Psoas muscle (tissue), 8 donors: ENCODE results near the gene PLXDC2. TPM values are rescaled to one million over a fixed set of nuclear protein-coding genes. Genes with fewer than 3 reads are reported as not detected.

Experiments
- ATAC-seq, 4 donors: fragments of 200-7000 bp; cut with Tn5 transposase; one replicate each; pipeline ENCODE4 v1.9.1; 2020; ENCODE audit warnings: moderate library complexity in 3 of 4, mild to moderate bottlenecking in 2 of 4
- DNase-seq, 2 donors: peaks; one replicate each; pipeline ENCODE4 v3.0.0-alpha.2; 2020
- H3K27ac ChIP-seq: fragments of 200-600 bp; one replicate; pipeline ENCODE4 v1.8.0; 2022
- H3K27me3 ChIP-seq, 3 donors: fragments of 200-600 bp in 1 of 3; one replicate each; pipeline versions ENCODE4 v1.6.1 to v1.8.0; 2013 to 2022; ENCODE audit warnings: low read length in 2 of 3, mild to moderate bottlenecking in 2 of 3, moderate library complexity in 1 of 3; ENCODE audit not compliant: insufficient read depth in 3 of 3
- H3K36me3 ChIP-seq, 2 donors: fragments of 200-600 bp in 1 of 2; one replicate each; pipeline versions ENCODE4 v1.6.1 to v1.8.0; 2013 to 2022; ENCODE audit warnings: low read depth in 1 of 2, mild to moderate bottlenecking in 1 of 2, moderate library complexity in 1 of 2; ENCODE audit not compliant: insufficient read depth in 1 of 2
- H3K4me1 ChIP-seq: fragments of 200-600 bp; one replicate; pipeline ENCODE4 v1.8.0; 2022
- H3K4me3 ChIP-seq: fragments of 200-600 bp; one replicate; pipeline ENCODE4 v1.8.0; 2022; ENCODE audit warnings: mild to moderate bottlenecking
- H3K9me3 ChIP-seq: fragments of 200-600 bp; one replicate; pipeline ENCODE4 v1.8.0; 2022
- CTCF ChIP-seq: fragments of 200-600 bp; IDR thresholded peaks from one replicate; pipeline ENCODE4 v1.8.0; 2022; ENCODE audit warnings: antibody characterized with exemption
- WGBS, 3 donors: extraction: QIAGEN DNeasy Blood & Tissue Kit; methylation state at CpG; one replicate each; pipeline versions ENCODE4 v1.1.6 to v1.1.7; 2013; 5-methylcytosine and 5-hydroxymethylcytosine counted together
- intact Hi-C, 2 donors: fragments of 100-400 bp; cut with DNase I; formaldehyde crosslinking; loops; one replicate each; pipeline versions ENCODE4 v1.11.0 to v1.14.2; 2022
- polyA plus RNA-seq, 3 donors: library from polyadenylated mRNA; stranded (reverse); fragments of 200-250 nt; gene quantifications; one replicate each; pipeline ENCODE4 v1.2.3, GENCODE V29; 2013
- total RNA-seq, 4 donors: library from RNA; stranded (reverse); fragmentation: NEBNext Ultra II Directional in 2 of 4; extraction: Animal tissue kit (Norgen Biotek cat#: 25700) in 2 of 4; gene quantifications; one replicate each; pipeline versions ENCODE4 v1.2.1 to v1.2.4, GENCODE V29; 2021 to 2023
- donor health status: healthy with polysubstance abuse.
- donor health status: DM: no; HTN: no; CAD: no; lungs with moderate emphysema.
- donor health status: Bipolar disorder and iron deficiency.
- donor health status: healthy.
- donor health status: DM: yes; HTN: yes; CAD: no.
- donor health status: DM: no; HTN: no; CAD: no.
- donor health status: DM: no; HTN: no; CAD: no.
- donor health status: DM: yes; HTN: yes; CAD: no.

PLXDC2 gene
- total and polyA plus RNA-seq, 7 donors = 2.3 to 21.4 (median 9.2) TPM

DNA sequence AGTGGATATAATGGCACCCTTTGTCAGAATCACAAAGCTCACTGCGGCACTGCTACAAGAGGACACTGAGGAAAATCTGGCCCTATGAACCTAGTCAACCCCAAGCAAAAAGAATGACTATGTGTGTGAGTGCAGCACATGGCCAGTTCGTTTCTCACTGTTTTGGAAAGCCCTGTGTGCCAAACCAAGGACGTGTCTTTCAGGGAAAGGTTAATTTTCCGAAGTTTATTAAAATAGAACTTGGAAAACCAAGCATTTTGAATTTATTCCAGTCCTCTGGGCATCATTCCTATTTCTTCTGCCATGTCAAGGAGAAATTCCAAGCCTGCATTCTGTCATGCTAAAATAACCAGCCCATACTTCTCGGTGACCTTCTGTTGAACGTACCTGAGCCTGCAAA lies 471.8 kb downstream of the PLXDC2 start:
- ATAC-seq = no peak
- Histone ChIP-seq H3K27ac (no peak overlapping the region), H3K4me3 (no peak overlapping the region), H3K36me3 (peaks cover 0 to 4% of the 10 kb centered on the region in 2 donors), H3K4me1 (no peaks in the 10 kb centered on the region), H3K27me3 (no peaks in the 10 kb centered on the region), H3K9me3 (no peaks in the 10 kb centered on the region)
- intact Hi-C loops = no loop called here
- DNase-seq = no peak
- WGBS, 3 donors = 19 to 34% (median 28%) methylated on average over 6 of the region's 6 CpGs
- TF ChIP-seq CTCF = no peak

DNA sequence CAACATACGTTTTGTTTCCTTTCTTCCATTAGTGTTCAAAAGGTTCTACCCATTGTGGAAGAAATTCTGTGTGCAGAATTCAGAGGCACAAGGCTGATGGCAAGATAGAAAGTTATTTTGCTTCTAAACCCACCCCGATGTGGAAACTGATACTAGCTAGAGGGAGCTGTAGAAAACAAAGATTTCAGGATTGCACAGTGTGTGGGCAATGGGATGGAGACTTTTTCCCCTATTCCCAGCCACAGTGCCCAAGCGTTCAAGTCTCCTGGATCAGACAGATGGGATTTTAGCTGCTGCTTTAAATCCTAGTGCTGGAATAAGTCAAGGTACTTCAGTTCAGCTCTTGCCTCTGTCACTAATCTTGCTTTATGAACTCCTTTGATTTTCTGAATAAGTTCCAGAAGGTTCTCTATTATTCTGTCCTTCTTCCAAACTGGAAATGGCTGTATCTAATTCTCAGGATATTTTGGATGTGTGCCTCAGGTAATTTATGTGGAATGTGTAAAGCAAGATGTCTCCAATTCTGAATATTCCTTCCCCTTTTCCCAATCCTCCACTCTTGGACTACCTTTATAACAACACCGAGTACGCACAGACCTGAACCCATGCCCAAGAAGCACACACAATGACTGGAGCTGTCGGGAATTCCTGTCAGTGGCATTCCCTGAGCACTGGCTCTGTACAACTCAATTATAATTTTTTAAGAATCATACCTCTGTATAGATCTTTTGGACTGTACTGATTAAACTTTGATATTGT lies 473.0 kb downstream of the PLXDC2 start:
- H3K27me3 ChIP-seq = no peaks in the 10 kb centered on the region
- intact Hi-C loops = no loop called here

GRCh38 chr10:20298417-20298816 lies 482.2 kb downstream of the PLXDC2 start:
- Histone ChIP-seq H3K27me3 (no peaks in the 10 kb centered on the region), H3K27ac (no peak overlapping the region), H3K4me3 (no peak overlapping the region), H3K36me3 (no peaks in the 10 kb centered on the region), H3K9me3 (no peaks in the 10 kb centered on the region), H3K4me1 (no peaks in the 10 kb centered on the region)
- intact Hi-C loops = no loop called here
- no peak for ATAC-seq
- no peak for DNase-seq
- 49 to 100% (median 98%) methylated on average over 2 of the region's 2 CpGs for WGBS, 3 donors
- no peak for TF ChIP-seq CTCF

More for the DNA sequence above, 473.0 kb downstream of the PLXDC2 start:
- ATAC-seq = no peak
- Histone ChIP-seq H3K9me3 (no peaks in the 10 kb centered on the region), H3K4me3 (no peak overlapping the region), H3K4me1 (no peaks in the 10 kb centered on the region), H3K27ac (no peak overlapping the region), H3K36me3 (peaks cover 0 to 4% of the 10 kb centered on the region in 2 donors)
- WGBS, 3 donors = 34 to 44% (median 40%) methylated on average over 6 of the region's 6 CpGs
- no peak for TF ChIP-seq CTCF
- no peak for DNase-seq

DNA sequence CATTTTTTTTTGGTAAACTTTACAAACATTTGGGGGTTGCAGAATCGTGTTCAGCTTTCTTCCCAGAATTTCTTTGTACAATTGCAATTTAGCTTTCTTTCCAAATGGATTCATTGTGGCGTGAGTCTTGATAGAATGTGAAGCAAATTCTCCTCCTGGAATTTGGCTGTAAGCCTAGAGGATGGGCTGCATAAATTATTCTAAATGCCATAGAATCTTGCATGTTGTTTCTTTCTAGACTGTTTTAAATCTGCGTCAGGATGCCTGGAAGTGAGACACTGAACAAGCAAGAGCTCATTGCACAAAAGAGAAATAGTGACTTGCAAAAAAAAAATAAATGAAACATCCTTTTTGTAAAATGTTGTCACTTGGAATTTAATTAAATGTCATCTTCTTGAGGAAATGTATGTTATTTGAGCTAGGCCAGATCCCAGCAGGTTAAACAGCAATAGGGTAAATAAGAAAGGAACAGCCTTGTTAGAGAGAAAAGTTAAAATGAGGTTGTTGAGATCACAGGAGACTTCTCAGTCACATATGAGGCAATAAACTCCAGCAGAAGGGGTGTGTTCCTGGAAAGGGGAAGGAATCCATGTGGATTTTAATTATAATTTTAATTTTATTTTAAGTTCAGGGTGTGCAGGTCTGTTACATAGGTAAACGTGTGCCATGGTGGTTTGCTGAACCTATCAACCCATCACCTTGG lies 483.0 kb downstream of the PLXDC2 start:
- DNase-seq = no peak
- ATAC-seq = no peak
- intact Hi-C loops = no loop called here
- Histone ChIP-seq H3K9me3 (no peaks in the 10 kb centered on the region), H3K4me3 (no peak overlapping the region), H3K27ac (no peak overlapping the region), H3K36me3 (no peaks in the 10 kb centered on the region), H3K4me1 (no peaks in the 10 kb centered on the region), H3K27me3 (no peaks in the 10 kb centered on the region)
- TF ChIP-seq CTCF = no peak
- WGBS, 3 donors = 46 to 47% (median 47%) methylated on average over 4 of the region's 4 CpGs
